HEK293 (cell line): ENCODE results near the gene EDN1.

Experiments used
- CTCF ChIA-PET: fragments of 350-600 bp; formaldehyde crosslinking; extraction: SDS; loops from one replicate; lab custom pipeline; 2021; ENCODE audit warnings: antibody characterized with exemption; lab: Yijun Ruan, JAX
- POLR2A ChIA-PET: fragments of 300-600 bp; formaldehyde crosslinking; extraction: SDS; loops from one replicate; lab custom pipeline; 2020; ENCODE audit warnings: antibody characterized with exemption, inconsistent platforms; lab: Yijun Ruan, JAX
- H3K27ac ChIP-seq: fragments of 200-500 bp; sonication (Bioruptor generic); 2 replicates; pipeline ENCODE4 v1.5.1; 2014; ENCODE audit warnings: low read depth, low read length, control low read depth, inconsistent platforms; ENCODE audit errors: extremely low read depth
- H3K36me3 ChIP-seq, 2 experiments: fragments of 200-500 bp in 1 of 2; sonication (Bioruptor generic) in 1 of 2; 1 replicate in 1 of 2; 2 replicates in 1 of 2; pipeline ENCODE4 v1.5.1; 2014 to 2017; ENCODE audit warnings: inconsistent platforms in 2 of 2, low read length in 2 of 2; ENCODE audit not compliant: control insufficient read depth in 2 of 2, insufficient read depth in 1 of 2
- H3K4me1 ChIP-seq: fragments of 200-500 bp; sonication (Bioruptor generic); 2 replicates; pipeline ENCODE4 v1.5.1; 2014; ENCODE audit warnings: mild to moderate bottlenecking, low read length, inconsistent platforms; ENCODE audit not compliant: control insufficient read depth, insufficient read depth
- H3K4me3 ChIP-seq: 2 replicates; pipeline ENCODE4 v1.5.1; 2011; ENCODE audit warnings: low read depth, mild to moderate bottlenecking, control low read depth, low read length, moderate library complexity
- H3K9me3 ChIP-seq: fragments of 200-500 bp; sonication (Bioruptor generic); 2 replicates; pipeline ENCODE4 v1.5.1; 2014; ENCODE audit warnings: low read depth, low read length, inconsistent platforms; ENCODE audit not compliant: control insufficient read depth, insufficient read depth
- GLIS1 ChIP-seq: fragments of 450-650 bp; formaldehyde crosslinking; IDR thresholded peaks from 2 replicates; pipeline ENCODE4 v1.5.1; 2016; ENCODE audit warnings: missing biosample characterization, missing genetic modification characterization
- KLF9 ChIP-seq: fragments of 450-650 bp; formaldehyde crosslinking; IDR thresholded peaks from 2 replicates; pipeline ENCODE4 v1.5.1; 2016; ENCODE audit warnings: missing biosample characterization, missing genetic modification characterization, low read depth
- PRDM1 ChIP-seq: fragments of 450-650 bp; formaldehyde crosslinking; IDR thresholded peaks from 2 replicates; pipeline ENCODE4; 2016; ENCODE audit warnings: missing biosample characterization, missing genetic modification characterization
- PRDM4 ChIP-seq: fragments of 450-650 bp; formaldehyde crosslinking; IDR thresholded peaks from 2 replicates; pipeline ENCODE4 v1.5.1; 2017; ENCODE audit warnings: missing biosample characterization, missing genetic modification characterization
- TRIM28 ChIP-seq: IDR thresholded peaks from 2 replicates; pipeline ENCODE4 v1.6.1; 2011; ENCODE audit warnings: low read length, control low read depth, borderline replicate concordance
- WT1 ChIP-seq: fragments of 450-650 bp; formaldehyde crosslinking; IDR thresholded peaks from 2 replicates; pipeline ENCODE4 v1.5.1; 2016; ENCODE audit warnings: missing biosample characterization, missing genetic modification characterization
- ZBTB48 ChIP-seq: fragments of 450-650 bp; formaldehyde crosslinking; IDR thresholded peaks from 2 replicates; pipeline ENCODE4 v1.5.1; 2016; ENCODE audit warnings: missing biosample characterization, missing genetic modification characterization
- ZBTB8A ChIP-seq: fragments of 450-650 bp; formaldehyde crosslinking; IDR thresholded peaks from 2 replicates; pipeline ENCODE4 v1.5.1; 2016; ENCODE audit warnings: missing biosample characterization, missing genetic modification characterization
- ZFHX2 ChIP-seq: fragments of 450-650 bp; formaldehyde crosslinking; conservative IDR thresholded peaks from 2 replicates; pipeline ENCODE4 v1.5.1; 2016; ENCODE audit warnings: missing biosample characterization, missing genetic modification characterization
- ZNF2 ChIP-seq: fragments of 450-650 bp; formaldehyde crosslinking; IDR thresholded peaks from 2 replicates; pipeline ENCODE4 v1.5.1; 2016; ENCODE audit warnings: missing biosample characterization, missing genetic modification characterization
- ZNF211 ChIP-seq: fragments of 450-650 bp; formaldehyde crosslinking; IDR thresholded peaks from 2 replicates; pipeline ENCODE4 v1.5.1; 2016; ENCODE audit warnings: low read depth, missing biosample characterization, missing genetic modification characterization
- ZNF302 ChIP-seq: fragments of 450-650 bp; formaldehyde crosslinking; IDR thresholded peaks from 2 replicates; pipeline ENCODE4 v1.5.1; 2016; ENCODE audit warnings: missing biosample characterization, missing genetic modification characterization, low read depth
- ZNF362 ChIP-seq: fragments of 450-650 bp; formaldehyde crosslinking; IDR thresholded peaks from 2 replicates; pipeline ENCODE4 v1.5.1; 2016; ENCODE audit warnings: missing biosample characterization, missing genetic modification characterization
- ZNF423 ChIP-seq: fragments of 450-650 bp; formaldehyde crosslinking; IDR thresholded peaks from 2 replicates; pipeline ENCODE4 v1.5.1; 2016; ENCODE audit warnings: missing biosample characterization, missing genetic modification characterization
- ZNF692 ChIP-seq: fragments of 450-650 bp; formaldehyde crosslinking; IDR thresholded peaks from 2 replicates; pipeline ENCODE4 v1.5.1; 2016; ENCODE audit warnings: missing biosample characterization, missing genetic modification characterization
- ZNF704 ChIP-seq: fragments of 450-650 bp; formaldehyde crosslinking; IDR thresholded peaks from 2 replicates; pipeline ENCODE4 v1.5.1; 2016; ENCODE audit warnings: missing biosample characterization, missing genetic modification characterization

The EDN1 gene

GRCh38 chr6:12324099-12324498 is 33.9 kb downstream of the EDN1 start:
- Histone ChIP-seq H3K9me3 (peaks cover 2% of the 10 kb centered on the region; the same call in 1 of the 2 replicates), H3K4me3 (no peak overlapping the region), H3K36me3 (no peaks in the 10 kb centered on the region), H3K4me1 (peaks cover 4% of the 10 kb centered on the region; the same call in 1 of the 2 replicates), H3K27ac (no peak overlapping the region)
- TF ChIP-seq WT1 (tag by site-specific recombination) (no peak), PRDM1 (tag by site-specific recombination) (peak; percentile 67), TRIM28 (0 out of 2 replicates have a peak, but pooled peaks have one; percentile 18), ZNF362 (tag by site-specific recombination) (peak; percentile 46; the same call in 1 of the 2 replicates)
- CTCF ChIA-PET, result interaction anchor here (0.6 to 2.4 kb wide), 7 partner anchors 13 to 158 kb away, joined by 3 to 14 read pairs (median 4); partner anchors contain the start of gene EDN1
- POLR2A ChIA-PET, result interaction anchor here (0.6 to 2.3 kb wide), 7 partner anchors 11 to 282 kb away, joined by 3 to 10 read pairs (median 4); partner anchors contain the start of gene EDN1

GRCh38 chr6:12324748-12325147 is 34.6 kb downstream of the EDN1 start:
- H3K4me3 ChIP-seq, result no peak overlapping the region
- no peaks in the 10 kb centered on the region for H3K36me3 ChIP-seq
- TF ChIP-seq GLIS1 (peak; percentile 96), ZNF211 (no peak)
- H3K4me1 ChIP-seq, result peaks cover 4% of the 10 kb centered on the region; the same call in 1 of the 2 replicates
- ChIA-PET POLR2A (interaction anchor here (1.3 to 2.3 kb wide), 4 partner anchors 11 to 47 kb away, joined by 3 to 10 read pairs (median 7); partner anchors contain the start of gene EDN1), CTCF (interaction anchor here (0.8 to 2.4 kb wide), 7 partner anchors 12 to 158 kb away, joined by 3 to 14 read pairs (median 4); partner anchors contain the start of gene EDN1)
- peaks cover 2% of the 10 kb centered on the region; the same call in 1 of the 2 replicates for H3K9me3 ChIP-seq
- H3K27ac ChIP-seq, result no peak overlapping the region

GRCh38 chr6:12325872-12326271 is 35.7 kb downstream of the EDN1 start:
- TF ChIP-seq ZNF302 (tag by site-specific recombination) (no peak), ZNF423 (tag by site-specific recombination) (no peak), ZBTB8A (tag by site-specific recombination) (no peak), ZNF2 (no peak), ZBTB48 (tag by site-specific recombination) (no peak), PRDM4 (tag by site-specific recombination) (no peak), ZNF692 (tag by site-specific recombination) (no peak), ZFHX2 (tag by site-specific recombination) (no peak), ZNF704 (tag by site-specific recombination) (no peak), KLF9 (no peak)
- TF ChIP-seq, all 188 proteins: peak for 0
- CTCF ChIA-PET, result interaction anchor here (2.4 kb wide), 1 partner anchor 36 kb away, joined by 14 read pairs; the partner anchor contains the start of gene EDN1
- Histone ChIP-seq H3K27ac (no peak overlapping the region), H3K36me3 (no peaks in the 10 kb centered on the region), H3K4me1 (peaks cover 4% of the 10 kb centered on the region; the same call in 1 of the 2 replicates), H3K4me3 (no peak overlapping the region), H3K9me3 (peaks cover 2% of the 10 kb centered on the region; the same call in 1 of the 2 replicates)
- POLR2A ChIA-PET, result interaction anchor here (2.3 kb wide), 1 partner anchor 12 kb away, joined by 10 read pairs; no protein-coding TSS in a partner anchor
